IMR-90 (cell line): ENCODE measurements around the gene PZP. TPM values are rescaled to one million over a fixed set of nuclear protein-coding genes. Genes with fewer than 3 reads are reported as not detected.
"Not testable (repeated sequence)": the region's sequence is repeated elsewhere in the genome, so short reads cannot be mapped to it uniquely, and the experiment has no call there.

Experiments
- ATAC-seq: fragments of 200-7000 bp; cut with Tn5 transposase; 2 replicates; pipeline ENCODE4 v1.9.1; 2020; ENCODE audit warnings: low read depth, mild to moderate bottlenecking, moderate library complexity
- BruUV-seq: library from RNA; stranded (reverse); fragments of 400-500 nt; replicated peaks from 2 replicates; lab custom pipeline; 2021; lab: Mats Ljungman, UMichigan
- CTCF ChIA-PET: fragments of 300-600 bp; formaldehyde crosslinking; extraction: SDS; loops from one replicate; lab custom pipeline; 2021; ENCODE audit warnings: antibody characterized with exemption; lab: Yijun Ruan, JAX
- POLR2A ChIA-PET: fragments of 300-600 bp; sonication (Branson Sonifier 250); formaldehyde crosslinking; loops from one replicate; lab custom pipeline; 2022; ENCODE audit warnings: antibody characterized with exemption; ENCODE audit not compliant: unreplicated experiment; lab: Charles Lee
- DNase-seq: peaks from one replicate; pipeline ENCODE4 v3.0.0; 2013
- H2AFZ ChIP-seq: replicated peaks from 2 replicates; pipeline ENCODE3; 2013; ENCODE audit warnings: low read length, mild to moderate bottlenecking; ENCODE audit not compliant: poor library complexity
- H2AK5ac ChIP-seq: 2 replicates; pipeline ENCODE4 v1.6.1; 2013; ENCODE audit warnings: low read depth, low read length, inconsistent platforms
- H2AK9ac ChIP-seq: replicated peaks from 2 replicates; pipeline ENCODE3; 2013; ENCODE audit warnings: mild to moderate bottlenecking, low read depth, low read length, moderate library complexity; ENCODE audit not compliant: poor library complexity
- H2BK120ac ChIP-seq: 2 replicates; pipeline ENCODE4 v1.6.1; 2013; ENCODE audit warnings: low read depth, low read length, inconsistent platforms
- H2BK15ac ChIP-seq: 3 replicates; pipeline ENCODE4 v1.6.1; 2013; ENCODE audit warnings: low read depth, low read length, inconsistent platforms
- H2BK20ac ChIP-seq: 2 replicates; pipeline ENCODE4 v1.6.1; 2013; ENCODE audit warnings: low read depth, mild to moderate bottlenecking, inconsistent platforms, low read length, moderate library complexity
- H2BK5ac ChIP-seq: 2 replicates; pipeline ENCODE4 v1.6.1; 2013; ENCODE audit warnings: mild to moderate bottlenecking, low read depth, low read length, inconsistent platforms; ENCODE audit not compliant: poor library complexity, severe bottlenecking
- H3K14ac ChIP-seq: replicated peaks from 2 replicates; pipeline ENCODE4 v1.6.1; 2013; ENCODE audit warnings: low read depth, low read length, inconsistent platforms
- H3K18ac ChIP-seq: 2 replicates; pipeline ENCODE4 v1.6.1; 2013; ENCODE audit warnings: low read depth, low read length, control low read depth
- H3K23ac ChIP-seq: 2 replicates; pipeline ENCODE4 v1.6.1; 2013; ENCODE audit warnings: low read depth, low read length, inconsistent platforms
- H3K27ac ChIP-seq: 2 replicates; pipeline ENCODE4 v1.5.1; 2013; ENCODE audit warnings: mild to moderate bottlenecking, control low read depth, low read length; ENCODE audit not compliant: insufficient read depth
- H3K27me3 ChIP-seq: 2 replicates; pipeline ENCODE4 v1.6.1; 2013; ENCODE audit warnings: low read length; ENCODE audit not compliant: control insufficient read depth, insufficient read depth
- H3K36me3 ChIP-seq: 2 replicates; pipeline ENCODE4 v1.6.1; 2013; ENCODE audit warnings: low read length, mixed read lengths; ENCODE audit not compliant: control insufficient read depth, insufficient read depth
- H3K4ac ChIP-seq: 2 replicates; pipeline ENCODE4 v1.6.1; 2013; ENCODE audit warnings: low read depth, low read length, inconsistent platforms
- H3K4me1 ChIP-seq: 2 replicates; pipeline ENCODE4 v1.6.1; 2013; ENCODE audit warnings: low read length, mixed read lengths; ENCODE audit not compliant: control insufficient read depth, insufficient read depth
- H3K4me2 ChIP-seq: 2 replicates; pipeline ENCODE4 v1.6.1; 2013; ENCODE audit warnings: low read depth, mild to moderate bottlenecking, control low read depth, low read length, moderate library complexity
- H3K4me3 ChIP-seq: 2 replicates; pipeline ENCODE4 v1.5.1; 2013; ENCODE audit warnings: low read depth, mild to moderate bottlenecking, control low read depth, low read length, moderate library complexity; ENCODE audit not compliant: insufficient read depth
- H3K56ac ChIP-seq: 2 replicates; pipeline ENCODE4 v1.6.1; 2013; ENCODE audit warnings: low read length, inconsistent platforms; ENCODE audit not compliant: insufficient read depth; ENCODE audit errors: extremely low read depth
- H3K79me1 ChIP-seq, 2 experiments: 2 replicates each; pipeline ENCODE4 v1.6.1; 2013; ENCODE audit warnings: low read length in 2 of 2, inconsistent platforms in 1 of 2, low read depth in 1 of 2
- H3K9ac ChIP-seq: 2 replicates; pipeline ENCODE4 v1.6.1; 2013; ENCODE audit warnings: low read depth, low read length, control low read depth
- H3K9me1 ChIP-seq: 2 replicates; pipeline ENCODE4 v1.6.1; 2013; ENCODE audit warnings: low read length, inconsistent platforms; ENCODE audit not compliant: insufficient read depth
- H3K9me3 ChIP-seq: 2 replicates; pipeline ENCODE4 v1.6.1; 2013; ENCODE audit warnings: low read length; ENCODE audit not compliant: control insufficient read depth, insufficient read depth
- H4K20me1 ChIP-seq: 2 replicates; pipeline ENCODE4 v1.6.1; 2013; ENCODE audit warnings: low read length, inconsistent platforms; ENCODE audit not compliant: insufficient read depth
- H4K5ac ChIP-seq: 2 replicates; pipeline ENCODE4 v1.6.1; 2013; ENCODE audit warnings: mild to moderate bottlenecking, low read depth, low read length, control low read depth
- H4K8ac ChIP-seq, 2 experiments: 2 replicates each; pipeline ENCODE4 v1.6.1; 2013; ENCODE audit warnings: low read depth in 2 of 2, low read length in 2 of 2, control low read depth in 1 of 2, inconsistent platforms in 1 of 2
- H4K91ac ChIP-seq: 2 replicates; pipeline ENCODE4 v1.6.1; 2013; ENCODE audit warnings: low read depth, low read length, inconsistent platforms; ENCODE audit not compliant: insufficient read depth
- MAZ ChIP-seq: IDR thresholded peaks from 2 replicates; pipeline ENCODE4 v1.6.1; 2012; ENCODE audit warnings: low read depth, mild to moderate bottlenecking, low read length, improper control_type of control experiment, moderate library complexity, borderline replicate concordance
- RCOR1 ChIP-seq: IDR thresholded peaks from 2 replicates; pipeline ENCODE4 v1.6.1; 2012; ENCODE audit warnings: mild to moderate bottlenecking, low read length, improper control_type of control experiment; ENCODE audit not compliant: insufficient replicate concordance
- WGBS, 2 experiments: methylation state at CpG; one replicate each; pipeline versions ENCODE4 v1.1.5 to v1.1.7; 2013; ENCODE audit warnings: missing lambda C conversion rate in 2 of 2; ENCODE audit not compliant: insufficient read length in 1 of 2; ENCODE audit errors: extremely low coverage in 2 of 2; 5-methylcytosine and 5-hydroxymethylcytosine counted together
- dilution Hi-C: fragments of 300-500 bp; cut with HindIII; formaldehyde crosslinking; loops from one replicate; pipeline ENCODE4 v1.14.3; 2018; ENCODE audit warnings: low sequenced_read_pairs; ENCODE audit not compliant: unreplicated experiment
- in situ Hi-C: fragments of 300-500 bp; cut with MboI; formaldehyde crosslinking; loops from 3 replicates; pipeline ENCODE4 v1.14.3; 2019; ENCODE audit warnings: low sequenced_read_pairs, inconsistent platforms, mixed read lengths
- intact Hi-C: fragments of 100-400 bp; cut with micrococcal nuclease; formaldehyde crosslinking; loops from 2 replicates; pipeline ENCODE4 v1.10.0; 2022
- polyA plus RNA-seq, 3 experiments: library from polyadenylated mRNA; depleted of rRNA; stranded (reverse); fragments of >200 nt; gene quantifications; 2 replicates each; pipeline ENCODE4 v1.2.3, GENCODE V29; 2012; ENCODE audit warnings: low replicate concordance in 1 of 3
- total RNA-seq: library from RNA; depleted of rRNA; stranded (reverse); fragments of >200 nt; gene quantifications from 2 replicates; pipeline ENCODE4 v1.2.3, GENCODE V29; 2012
- TF ChIP-seq, protein P1 (sequence below): fragments of 150-350 bp; IDR thresholded peaks from 2 replicates; pipeline ENCODE4 v1.6.1; 2017; ENCODE audit warnings: mild to moderate bottlenecking, antibody characterized with exemption, low read length, low read depth

The PZP gene
- total and polyA plus RNA-seq, 2 of the 4 experiments (the other 2 are of a cell fraction) = not detected

DNA sequence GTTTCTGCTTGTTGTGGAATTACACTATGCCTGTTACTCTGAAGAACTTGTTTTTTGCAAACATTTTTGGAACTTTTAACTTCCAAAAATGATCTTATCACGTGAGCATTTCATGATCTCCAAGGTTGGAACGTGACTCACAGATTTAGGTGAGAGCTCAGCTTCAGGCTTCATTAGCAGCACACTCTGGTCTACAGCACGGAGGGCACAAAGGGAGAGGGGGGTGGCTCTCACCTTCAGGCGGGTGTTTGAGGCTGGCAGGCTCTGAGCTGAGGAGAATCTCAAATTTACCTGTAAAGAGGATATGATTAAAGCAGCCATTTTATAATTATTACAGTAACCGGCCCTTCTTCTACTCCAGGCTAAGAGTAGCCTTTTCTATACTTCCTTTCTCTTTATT, 45.3 kb upstream of the PZP start:
- Histone ChIP-seq H2AK5ac (no peak overlapping the region), H3K27ac (no peak overlapping the region), H3K4ac (no peak overlapping the region), H3K9me1 (no peaks in the 10 kb centered on the region), H3K4me1 (no peaks in the 10 kb centered on the region), H4K20me1 (no peaks in the 10 kb centered on the region), H4K8ac (no peak overlapping the region), H2BK20ac (no peak overlapping the region), H3K9me3 (no peaks in the 10 kb centered on the region), H2BK15ac (no peak overlapping the region), H2AK9ac (no peak overlapping the region), H3K4me2 (no peak overlapping the region), H4K5ac (no peak overlapping the region), H3K56ac (no peak overlapping the region), H3K36me3 (no peaks in the 10 kb centered on the region), H3K18ac (no peak overlapping the region), H2BK120ac (no peak overlapping the region), H3K79me1 (no peaks in the 10 kb centered on the region), H3K14ac (no peak overlapping the region), H3K4me3 (no peak overlapping the region), H3K27me3 (no peaks in the 10 kb centered on the region), H2AFZ (no peak overlapping the region), H4K91ac (no peak overlapping the region), H2BK5ac (no peak overlapping the region), H3K23ac (no peak overlapping the region), H3K9ac (no peak overlapping the region)
- no TSS peak for BruUV-seq
- ChIA-PET POLR2A (no interaction called here), CTCF (no interaction called here)
- ATAC-seq (no peak), DNase-seq (no peak)
- intact Hi-C loops (no loop called here), in situ Hi-C loops (no loop called here), dilution Hi-C loops (no loop called here)
- no CpG with 5 or more reads among the region's 5 CpGs for WGBS, 2 experiments
- no peak for TF ChIP-seq RCOR1
- no peak for TF ChIP-seq MAZ
- TF ChIP-seq, protein P1, sequence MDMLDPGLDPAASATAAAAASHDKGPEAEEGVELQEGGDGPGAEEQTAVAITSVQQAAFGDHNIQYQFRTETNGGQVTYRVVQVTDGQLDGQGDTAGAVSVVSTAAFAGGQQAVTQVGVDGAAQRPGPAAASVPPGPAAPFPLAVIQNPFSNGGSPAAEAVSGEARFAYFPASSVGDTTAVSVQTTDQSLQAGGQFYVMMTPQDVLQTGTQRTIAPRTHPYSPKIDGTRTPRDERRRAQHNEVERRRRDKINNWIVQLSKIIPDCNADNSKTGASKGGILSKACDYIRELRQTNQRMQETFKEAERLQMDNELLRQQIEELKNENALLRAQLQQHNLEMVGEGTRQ = no peak

GRCh38 chr12:9252791-9253190, 44.6 kb upstream of the PZP start:
- H2BK15ac ChIP-seq, DNase-seq, BruUV-seq, H4K8ac ChIP-seq, H3K9ac ChIP-seq, in situ Hi-C loops, H3K14ac ChIP-seq, H3K56ac ChIP-seq, H3K23ac ChIP-seq, dilution Hi-C loops, H2BK120ac ChIP-seq, H2AK9ac ChIP-seq, intact Hi-C loops, H2AK5ac ChIP-seq, H3K9me1 ChIP-seq, H3K4me2 ChIP-seq, ATAC-seq, H3K27me3 ChIP-seq, POLR2A ChIA-PET, H3K27ac ChIP-seq, H3K4me1 ChIP-seq, H3K79me1 ChIP-seq, H4K20me1 ChIP-seq, H2BK20ac ChIP-seq, H3K9me3 ChIP-seq, H4K91ac ChIP-seq, H3K4ac ChIP-seq, H3K36me3 ChIP-seq, H2AFZ ChIP-seq, H4K5ac ChIP-seq, H3K4me3 ChIP-seq, H3K18ac ChIP-seq, H2BK5ac ChIP-seq, CTCF ChIA-PET: not testable (repeated sequence)
- WGBS, 2 experiments = no CpG with 5 or more reads among the region's 2 CpGs
